Measurements from ENCODE around the gene WRAP73. TPM values are rescaled to one million over a fixed set of nuclear protein-coding genes. Genes with fewer than 3 reads are reported as not detected.

WRAP73 gene
- total RNA-seq, 1 donor from 2014 or later = 20.5 TPM

- Mint-ChIP-seq H3K36me3 (ENCODE audit: unreplicated experiment) (no peaks in the 10 kb centered on the region), H3K27me3 (ENCODE audit: unreplicated experiment) (no peaks in the 10 kb centered on the region), H3K4me1 (ENCODE audit: unreplicated experiment) (no peaks in the 10 kb centered on the region), H3K27ac (ENCODE audit: unreplicated experiment) (no peak overlapping the region), H3K4me3 (ENCODE audit: unreplicated experiment) (no peak overlapping the region), H3K9me3 (ENCODE audit: unreplicated experiment) (no peaks in the 10 kb centered on the region)
- no peak for DNase-seq (ENCODE audit: extremely low spot score, unreplicated experiment)
- no peak for TF ChIP-seq CTCF (IDR thresholded peaks at IDR 0.05)
Observed at GRCh38 chr1:3603156-3603555, 46.7 kb downstream of the WRAP73 start.

GRCh38 chr1:3602375-3602774 is 47.5 kb downstream of the WRAP73 start:
- Mint-ChIP-seq H3K27me3 (ENCODE audit: unreplicated experiment) (no peaks in the 10 kb centered on the region), H3K36me3 (ENCODE audit: unreplicated experiment) (no peaks in the 10 kb centered on the region), H3K9me3 (ENCODE audit: unreplicated experiment) (no peaks in the 10 kb centered on the region), H3K27ac (ENCODE audit: unreplicated experiment) (no peak overlapping the region), H3K4me3 (ENCODE audit: unreplicated experiment) (no peak overlapping the region), H3K4me1 (ENCODE audit: unreplicated experiment) (peaks cover 3% of the 10 kb centered on the region)
- TF ChIP-seq CTCF (IDR thresholded peaks at IDR 0.05) = no peak
- no peak for DNase-seq (ENCODE audit: extremely low spot score, unreplicated experiment)

GRCh38 chr1:3601743-3602142 is 48.2 kb downstream of the WRAP73 start:
- no peak for TF ChIP-seq CTCF (IDR thresholded peaks at IDR 0.05)
- DNase-seq (ENCODE audit: extremely low spot score, unreplicated experiment) = no peak
- Mint-ChIP-seq H3K36me3 (ENCODE audit: unreplicated experiment) (no peaks in the 10 kb centered on the region), H3K9me3 (ENCODE audit: unreplicated experiment) (no peaks in the 10 kb centered on the region), H3K27me3 (ENCODE audit: unreplicated experiment) (no peaks in the 10 kb centered on the region), H3K4me1 (ENCODE audit: unreplicated experiment) (peaks cover 3% of the 10 kb centered on the region), H3K27ac (ENCODE audit: unreplicated experiment) (no peak overlapping the region), H3K4me3 (ENCODE audit: unreplicated experiment) (no peak overlapping the region)

- TF ChIP-seq CTCF (IDR thresholded peaks at IDR 0.05) = no peak
- Mint-ChIP-seq H3K27me3 (ENCODE audit: unreplicated experiment) (no peaks in the 10 kb centered on the region), H3K4me3 (ENCODE audit: unreplicated experiment) (no peak overlapping the region), H3K4me1 (ENCODE audit: unreplicated experiment) (peaks cover 3% of the 10 kb centered on the region), H3K27ac (ENCODE audit: unreplicated experiment) (no peak overlapping the region), H3K9me3 (ENCODE audit: unreplicated experiment) (no peaks in the 10 kb centered on the region), H3K36me3 (ENCODE audit: unreplicated experiment) (no peaks in the 10 kb centered on the region)
- no peak for DNase-seq (ENCODE audit: extremely low spot score, unreplicated experiment)
Observed at GRCh38 chr1:3600354-3600753, 49.5 kb downstream of the WRAP73 start.

GRCh38 chr1:3599816-3600215 is 50.1 kb downstream of the WRAP73 start:
- Mint-ChIP-seq H3K9me3 (ENCODE audit: unreplicated experiment) (no peaks in the 10 kb centered on the region), H3K4me1 (ENCODE audit: unreplicated experiment) (peaks cover 3% of the 10 kb centered on the region), H3K27ac (ENCODE audit: unreplicated experiment) (no peak overlapping the region), H3K36me3 (ENCODE audit: unreplicated experiment) (no peaks in the 10 kb centered on the region), H3K27me3 (ENCODE audit: unreplicated experiment) (no peaks in the 10 kb centered on the region), H3K4me3 (ENCODE audit: unreplicated experiment) (no peak overlapping the region)
- TF ChIP-seq CTCF (IDR thresholded peaks at IDR 0.05) = no peak
- DNase-seq (ENCODE audit: extremely low spot score, unreplicated experiment) = no peak
